Stimulated activated CD8-positive, alpha-beta memory T cell treated with anti-CD3 and anti-CD28 coated beads, Interleukin-15, amount 100 ng/mL, for 48 hours (primary cell): ENCODE results near the gene DCLK1.

Experiments used
- DNase-seq, 2 donors: peaks; one replicate each; pipeline ENCODE4 v3.0.0-alpha.2; 2020; ENCODE audit warnings: low read depth in 2 of 2

DCLK1 gene

DNA sequence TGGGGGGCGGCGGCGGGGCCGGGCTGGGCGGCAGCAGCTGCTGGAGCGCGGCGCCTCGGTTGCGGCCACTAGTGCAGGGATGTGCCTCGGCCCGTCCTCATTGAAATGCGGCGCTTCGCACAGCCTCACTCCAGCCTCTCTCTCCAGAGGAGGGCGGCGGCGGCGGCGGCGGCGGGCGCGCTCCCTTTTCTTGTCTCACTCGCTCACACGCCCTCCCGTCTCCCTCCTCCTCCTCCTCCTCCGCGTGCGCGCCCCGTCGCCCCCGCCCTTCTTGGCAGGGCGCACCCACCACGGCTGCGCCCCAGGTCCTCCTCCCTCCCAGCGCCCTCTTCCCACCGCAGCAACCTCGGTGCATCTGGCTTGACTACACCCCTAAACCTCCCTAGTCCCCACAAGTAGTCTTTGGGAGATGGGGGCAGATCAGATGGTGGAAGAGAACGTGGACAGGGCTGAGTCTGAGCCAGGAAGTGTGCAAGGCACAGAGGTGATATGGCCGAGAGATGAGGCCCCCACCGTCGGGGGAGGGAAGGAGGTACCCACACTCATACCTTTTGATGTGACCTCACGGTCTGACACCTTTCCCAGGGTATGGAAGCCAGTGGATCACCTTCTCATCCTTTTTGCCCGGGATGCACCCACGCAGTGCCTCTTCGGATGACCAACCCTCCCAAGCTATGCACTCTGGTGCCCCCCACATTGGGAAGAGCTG lies at the start of gene DCLK1:
DCLK1 (minus strand) TSS at position 161 of the 709 bp plus-strand sequence.
- no peak for DNase-seq

- DNase-seq: no peak
Observed at GRCh38 chr13:36175621-36176020, 44.4 kb upstream of the DCLK1 start.

DNA sequence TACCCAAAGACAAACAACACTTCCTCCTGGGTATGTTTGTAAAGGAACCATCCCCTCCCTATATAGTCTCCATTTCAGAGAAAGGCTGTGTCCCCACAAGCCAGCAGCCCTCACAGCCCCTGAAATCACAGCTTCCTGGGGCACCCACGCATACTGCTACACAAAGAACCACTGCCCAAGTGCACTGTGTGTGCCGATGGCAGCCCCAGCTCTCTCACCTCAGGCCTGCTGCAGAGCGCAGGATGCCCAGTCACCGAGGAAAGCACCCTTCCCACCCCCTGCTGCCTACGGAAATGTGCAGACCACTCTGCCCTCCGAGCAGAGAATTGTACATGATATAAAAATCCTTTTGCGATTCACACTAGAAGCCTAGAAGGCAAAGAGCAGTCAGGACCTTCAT lies 43.7 kb upstream of the DCLK1 start:
- DNase-seq: no peak

- DNase-seq: no peak
Observed at GRCh38 chr13:36173571-36174322, 42.6 kb upstream of the DCLK1 start.

GRCh38 chr13:36166046-36166445 lies 34.9 kb upstream of the DCLK1 start:
- no peak for DNase-seq

DNA sequence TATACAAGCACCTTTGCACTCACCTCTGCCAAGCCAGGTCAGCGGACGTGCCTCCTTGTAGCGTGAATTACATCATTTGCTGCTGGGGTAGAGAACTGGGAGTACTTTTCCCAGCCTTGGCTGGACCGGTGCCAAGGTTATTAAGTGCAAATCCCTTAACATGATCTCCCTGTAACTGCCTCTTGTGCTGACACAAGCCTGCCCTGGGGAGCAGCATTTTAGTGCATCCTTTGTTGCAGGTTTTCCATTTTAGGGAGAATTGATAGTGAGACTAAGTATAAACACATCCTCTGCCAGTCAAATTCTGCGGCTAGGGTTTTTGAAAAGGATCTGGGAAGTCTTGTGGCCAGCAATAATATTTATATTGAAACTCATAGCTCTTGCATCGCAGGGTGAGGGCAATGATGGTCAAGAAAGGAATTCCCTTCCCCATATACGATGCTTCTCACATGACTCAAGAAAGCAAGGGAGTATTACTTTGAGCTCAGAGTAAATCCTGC lies 32.7 kb upstream of the DCLK1 start:
- no peak for DNase-seq

DNA sequence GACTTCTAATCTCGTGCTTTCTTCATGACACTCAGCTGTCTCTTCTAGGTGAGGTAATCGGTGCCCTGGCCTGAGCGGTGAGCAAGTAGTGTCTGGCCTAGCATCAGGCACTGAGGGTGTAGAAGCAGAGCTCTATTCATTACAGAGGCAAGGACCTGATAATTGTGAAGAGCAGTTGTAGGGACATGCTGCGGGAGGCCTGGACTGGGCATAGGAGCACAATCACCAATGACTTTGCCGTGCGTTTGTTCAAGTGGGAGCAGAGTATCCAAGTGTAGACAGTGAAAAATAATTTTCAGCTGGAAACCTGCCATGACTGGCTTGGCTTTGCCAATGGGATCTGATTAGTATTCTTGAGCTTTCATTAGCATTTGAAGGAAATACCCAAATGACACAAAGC lies 32.1 kb upstream of the DCLK1 start:
- no peak for DNase-seq

- DNase-seq: no peak
Observed at GRCh38 chr13:36160297-36160696, 29.1 kb upstream of the DCLK1 start.

DNA sequence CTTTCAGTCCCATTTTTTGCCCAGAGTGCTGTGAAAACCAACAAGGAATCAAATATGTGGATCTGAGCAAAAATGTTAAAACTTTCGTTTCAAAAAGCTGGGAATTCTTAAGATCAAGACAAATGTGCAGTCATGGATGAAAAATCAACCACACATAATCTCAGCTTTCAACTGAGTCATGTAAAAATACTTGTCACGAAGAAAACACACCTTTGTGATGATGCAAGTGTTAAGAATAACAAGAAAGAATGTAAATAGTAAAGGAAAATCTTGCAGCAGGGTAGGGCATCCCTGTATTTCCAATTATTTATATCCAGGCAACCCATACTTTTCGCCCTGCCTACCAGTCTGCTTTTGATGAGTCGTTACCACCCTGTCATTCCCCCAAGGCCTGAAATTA lies 27.4 kb upstream of the DCLK1 start:
- DNase-seq: no peak

GRCh38 chr13:36157480-36157879 lies 26.3 kb upstream of the DCLK1 start:
- DNase-seq: no peak

GRCh38 chr13:36154567-36155291 lies 23.5 kb upstream of the DCLK1 start:
- DNase-seq: no peak

- DNase-seq: no peak
Observed at GRCh38 chr13:36151591-36151990, 20.4 kb upstream of the DCLK1 start.

- DNase-seq: no peak
Observed at GRCh38 chr13:36148446-36148845, 17.3 kb upstream of the DCLK1 start.

DNA sequence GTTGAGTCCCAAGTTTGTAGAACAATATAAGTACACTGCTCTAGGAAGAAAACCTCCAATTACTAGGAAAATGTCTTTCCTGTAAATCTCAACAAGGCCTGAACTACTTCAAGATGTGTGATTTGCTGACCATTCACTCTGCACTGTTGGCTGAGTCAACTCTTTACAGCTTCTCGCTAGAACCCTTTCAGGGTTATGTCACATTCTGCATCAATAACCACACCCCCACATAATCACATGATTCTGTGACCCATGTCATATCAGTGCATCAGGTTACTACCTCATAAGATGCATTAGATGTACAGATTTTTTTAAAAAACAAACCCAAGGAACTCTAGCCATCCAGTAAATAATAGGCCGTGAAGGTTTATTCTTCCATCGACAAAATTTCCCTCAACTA lies 16.1 kb upstream of the DCLK1 start:
- DNase-seq: no peak

DNA sequence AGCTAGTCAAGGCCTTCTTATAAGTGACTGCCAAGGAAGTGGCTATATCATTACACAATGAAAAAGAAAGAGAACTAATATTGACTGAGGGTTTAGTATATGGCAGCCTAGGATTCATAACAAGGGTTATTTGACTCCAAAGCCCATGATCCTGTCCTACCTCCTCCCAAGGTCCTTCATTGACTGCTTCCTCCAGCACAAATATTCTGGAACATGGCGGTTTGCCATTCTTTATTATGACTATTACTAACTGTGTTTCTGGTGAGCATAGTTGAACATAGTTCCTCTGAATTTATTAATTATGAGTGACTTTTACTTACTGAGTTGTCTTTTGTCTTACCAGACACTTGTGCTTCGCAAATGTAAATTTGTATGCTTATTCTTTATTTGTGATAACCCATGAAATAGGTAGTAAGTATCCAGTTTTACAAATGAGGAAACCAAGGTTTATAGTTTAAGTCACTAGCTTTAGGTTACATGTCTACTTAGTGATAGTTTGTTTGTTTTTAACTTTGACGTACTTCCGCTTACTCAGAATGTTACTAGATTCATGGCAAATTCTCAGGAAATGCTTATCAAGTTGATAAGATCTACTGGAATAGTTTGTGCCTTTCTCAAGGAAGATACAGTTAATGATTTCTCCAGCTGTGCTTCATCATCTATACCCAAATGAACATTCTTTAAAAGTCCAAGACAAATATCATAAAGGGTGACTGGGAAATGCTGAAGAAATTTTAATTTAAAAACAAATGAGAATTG lies 15.5 kb upstream of the DCLK1 start:
- no peak for DNase-seq

GRCh38 chr13:36143738-36144137 lies 12.6 kb upstream of the DCLK1 start:
- no peak for DNase-seq

- no peak for DNase-seq
Observed at GRCh38 chr13:36142735-36143134, 11.6 kb upstream of the DCLK1 start.

DNA sequence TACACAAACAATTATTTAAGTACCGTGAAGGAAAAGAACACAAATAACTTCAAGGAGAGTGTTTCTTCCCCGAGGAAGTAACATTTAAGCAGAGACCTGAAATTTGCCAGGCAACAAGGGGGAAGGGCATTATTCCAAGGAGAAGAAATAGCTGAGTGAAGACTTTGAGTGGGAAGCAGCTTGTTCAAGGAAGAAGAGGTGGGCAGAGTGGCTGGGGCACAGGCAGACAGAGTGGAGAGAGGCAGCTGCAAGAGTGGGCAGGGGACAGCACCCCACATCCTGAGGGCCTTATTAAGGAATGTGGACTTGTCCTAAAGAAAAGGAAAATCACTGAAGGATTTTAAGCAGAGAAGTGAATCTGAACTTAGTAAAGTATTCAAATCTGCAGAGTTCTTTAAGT lies 4.7 kb upstream of the DCLK1 start:
- DNase-seq: no peak

- DNase-seq: no peak
Observed at GRCh38 chr13:36134632-36135031, 3.5 kb upstream of the DCLK1 start.

- DNase-seq: no peak
Observed at GRCh38 chr13:36133950-36134626, 2.9 kb upstream of the DCLK1 start.

DNA sequence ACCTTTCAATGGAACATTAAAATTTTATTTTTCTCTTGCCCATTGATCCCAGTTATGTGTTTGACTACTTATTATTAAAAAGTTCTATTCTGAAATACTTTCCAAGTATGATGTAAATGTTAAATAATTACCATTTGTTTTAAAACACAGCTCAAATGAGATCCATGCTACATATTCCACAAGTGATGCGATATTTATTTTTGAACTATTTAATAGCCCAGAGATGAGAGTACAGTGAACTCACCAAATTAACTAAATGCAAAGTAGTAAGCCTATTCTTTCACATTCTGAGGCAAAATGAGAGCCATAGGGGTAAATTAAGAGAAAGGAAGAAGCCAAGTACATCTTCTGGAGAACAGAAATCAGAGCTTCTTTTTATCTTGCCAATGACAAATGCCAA lies 1.2 kb upstream of the DCLK1 start:
- no peak for DNase-seq
